ENCODE measurements around the gene SSPN.

- no peak for TF ChIP-seq CTCF (conservative IDR thresholded peaks at IDR 0.05)
- no peak for TF ChIP-seq EZH2 (IDR thresholded peaks at IDR 0.05; ENCODE audit: low read depth)
Measured at GRCh38 chr12:26212988-26213387, 17.6 kb downstream of the SSPN start.

Data from PC-9 (cell line).